ENCODE results near the gene CFAP299. TPM values are rescaled to one million over a fixed set of nuclear protein-coding genes. Genes with fewer than 3 reads are reported as not detected.
A peak's percentile ranks its signal among the peaks of the same experiment; 100 is the strongest.

Gene CFAP299
- total and polyA plus RNA-seq, 9 of the 15 experiments (the other 6 are each of a cell fraction or from before 2014, with no cell fraction given): 0.09 to 3.0 (median 0.76) TPM

- TF ChIP-seq AFF1 (IDR thresholded peaks at IDR 0.05; ENCODE audit: low read depth in 1 of 2, partially characterized antibody in 2 of 2): peak in 1 of 2 experiments; percentile 49
- no peak for TF ChIP-seq ZNF589 (CRISPR knock-in tag; IDR thresholded peaks at IDR 0.05; ENCODE audit: low read depth)
- TF ChIP-seq SMARCA4 (IDR thresholded peaks at IDR 0.05): no peak
- no peak for TF ChIP-seq DNMT1 (IDR thresholded peaks at IDR 0.05)
- peak; percentile 42; the same call in 1 of the 2 replicates for TF ChIP-seq JUND (IDR thresholded peaks at IDR 0.05; ENCODE audit: borderline replicate concordance, low read depth, low read length)
- TF ChIP-seq JUND (tag; IDR thresholded peaks at IDR 0.05; ENCODE audit: borderline replicate concordance, low read depth, low read length): no peak
- peak; percentile 84 for TF ChIP-seq C11orf30 (IDR thresholded peaks at IDR 0.05; ENCODE audit: low read depth)
- no peak for TF ChIP-seq MED1 (CRISPR knock-in tag; IDR thresholded peaks at IDR 0.05; ENCODE audit: borderline replicate concordance)
- TF ChIP-seq ZNF143 (CRISPR knock-in tag; IDR thresholded peaks at IDR 0.05): peak; percentile 74
- no peak for TF ChIP-seq ZNF41 (CRISPR knock-in tag; conservative IDR thresholded peaks at IDR 0.05)
- TF ChIP-seq ZNF444 (CRISPR knock-in tag; IDR thresholded peaks at IDR 0.05): no peak
- no peak for TF ChIP-seq MAZ (CRISPR knock-in tag; conservative IDR thresholded peaks at IDR 0.05 in 1 of 2, IDR thresholded peaks at IDR 0.05 in 1 of 2)
- no peak for TF ChIP-seq SMARCB1 (IDR thresholded peaks at IDR 0.05; ENCODE audit: insufficient read length, low read depth)
- TF ChIP-seq ZNF384 (IDR thresholded peaks at IDR 0.05; ENCODE audit: low read depth, low read length): no peak
- TF ChIP-seq HCFC1 (IDR thresholded peaks at IDR 0.05; ENCODE audit: low read depth, low read length): peak; percentile 75
- no peak for TF ChIP-seq FOXP4 (CRISPR knock-in tag; IDR thresholded peaks at IDR 0.05; ENCODE audit: borderline replicate concordance)
- no peak for TF ChIP-seq BMI1 (IDR thresholded peaks at IDR 0.05; ENCODE audit: low read length)
- no peak for TF ChIP-seq NCOA1 (IDR thresholded peaks at IDR 0.05; ENCODE audit: low read depth)
- TF ChIP-seq PML (IDR thresholded peaks at IDR 0.05; ENCODE audit: low read length): no peak
- no peak for TF ChIP-seq ADNP (tag; IDR thresholded peaks at IDR 0.05)
- no peak for TF ChIP-seq PKNOX1 (IDR thresholded peaks at IDR 0.05)
- no peak for TF ChIP-seq IRF1 (CRISPR knock-in tag; IDR thresholded peaks at IDR 0.05; ENCODE audit: borderline replicate concordance)
- TF ChIP-seq FOSL1 (tag; conservative IDR thresholded peaks at IDR 0.05): peak; percentile 67
Measured at GRCh38 chr4:80434238-80434637, 98.7 kb downstream of the CFAP299 start (continued).

Data from K562 (cell line).